Adrenal gland (tissue), 12 donors: ENCODE measurements around the gene TDRD7. TPM values are rescaled to one million over a fixed set of nuclear protein-coding genes. Genes with fewer than 3 reads are reported as not detected.

Experiments
- DNase-seq, 7 donors: peaks; one replicate each; pipeline ENCODE4 v3.0.0-alpha.2; 2019 to 2020
- H3K27ac ChIP-seq, 5 donors: fragments of 200-600 bp; sonication (generic) in 4 of 5; 1 replicate in 3 of 5; 2 replicates in 2 of 5; pipeline versions ENCODE4 v1.5.1 to v1.8.0; 2016 to 2020; ENCODE audit warnings: mild to moderate bottlenecking in 1 of 5
- H3K27me3 ChIP-seq: fragments of 200-600 bp; 2 replicates; pipeline ENCODE4 v1.8.0; 2021
- H3K36me3 ChIP-seq, 2 donors: fragments of 200-600 bp; replicated peaks in 1 of 2; 1 replicate in 1 of 2; 2 replicates in 1 of 2; pipeline versions ENCODE4 v1.5.1 to v1.8.0; 2018 to 2022
- H3K4me1 ChIP-seq, 2 donors: fragments of 200-600 bp; replicated peaks in 1 of 2; 1 replicate in 1 of 2; 2 replicates in 1 of 2; pipeline versions ENCODE4 v1.5.1 to v1.8.0; 2018 to 2021
- H3K4me3 ChIP-seq, 4 donors: fragments of 200-600 bp; sonication (generic) in 3 of 4; one replicate each; pipeline ENCODE4 v1.5.1; 2016 to 2018
- H3K9me3 ChIP-seq, 3 donors: fragments of 200-600 bp; sonication (generic) in 1 of 3; replicated peaks in 1 of 3; 1 replicate in 2 of 3; 2 replicates in 1 of 3; pipeline versions ENCODE4 v1.5.1 to v1.8.0; 2016 to 2021
- CTCF ChIP-seq, 6 experiments: fragments of 450-650 bp in 4 of 6; fragments of 200-600 bp in 2 of 6; sonication (generic) in 1 of 6; IDR thresholded peaks; 1 replicate in 5 of 6; 2 replicates in 1 of 6; pipeline versions ENCODE4 v1.5.1 to v1.8.0; 2016 to 2021; ENCODE audit warnings: antibody characterized with exemption in 6 of 6, mild to moderate bottlenecking in 2 of 6, moderate library complexity in 1 of 6
- POLR2A ChIP-seq, 2 donors: fragments of 450-650 bp; IDR thresholded peaks; one replicate each; pipeline ENCODE4 v1.6.1; 2017; ENCODE audit warnings: antibody characterized with exemption in 2 of 2, mild to moderate bottlenecking in 2 of 2, moderate library complexity in 1 of 2
- WGBS, 4 donors: extraction: QIAGEN DNeasy Blood & Tissue Kit in 2 of 4; methylation state at CpG; one replicate each; pipeline versions ENCODE4 v1.1.5 to v1.1.7; 2013 to 2017; 5-methylcytosine and 5-hydroxymethylcytosine counted together
- intact Hi-C, 2 donors: fragments of 100-400 bp; cut with DNase I; formaldehyde crosslinking; loops; one replicate each; pipeline versions ENCODE4 v1.14.1 to v1.15.0; 2022 to 2023
- polyA plus RNA-seq, 3 donors: library from polyadenylated mRNA; stranded (reverse); fragments of 200-250 nt in 2 of 3; fragments of 350-450 nt in 1 of 3; fragmentation: Illumina TruSeq in 1 of 3; extraction: RNeasy Lipid Tissue Mini Kit (QIAGEN cat#74804) in 1 of 3; gene quantifications; one replicate each; pipeline ENCODE4 v1.2.3, GENCODE V29; 2013 to 2014
- total RNA-seq, 9 donors: library from RNA; depleted of rRNA in 4 of 9; stranded (reverse); fragments of >200 nt in 4 of 9; fragments of 120-200 nt in 1 of 9; fragmentation: NEBNext Ultra II Directional in 1 of 9; extraction: Animal tissue kit (Norgen Biotek cat#: 25700) in 1 of 9; gene quantifications; one replicate each; pipeline versions ENCODE4 v1.1.0 to v1.2.4, GENCODE V29; 2013 to 2023
- donor health status: healthy with polysubstance abuse.
- donor health status: Bipolar disorder and iron deficiency.
- donor health status: DM: yes; HTN: yes; CAD: no.
- donor health status: DM: no; HTN: no; CAD: no.
- donor health status: DM: no; HTN: no; CAD: no.
- donor health status: DM: yes; HTN: yes; CAD: no.

TDRD7 gene
- total and polyA plus RNA-seq, 12 donors = 5.2 to 13.3 (median 9.2) TPM

GRCh38 chr9:97519441-97519970 lies 107.6 kb downstream of the TDRD7 start:
- 84 to 95% (median 93%) methylated on average over 11 of the region's 11 CpGs for WGBS, 4 donors
- Histone ChIP-seq H3K36me3 (peaks cover 0 to under 1% of the 10 kb centered on the region in 2 donors), H3K4me3 (no peak overlapping the region), H3K9me3 (no peaks in the 10 kb centered on the region), H3K27me3 (no peaks in the 10 kb centered on the region), H3K4me1 (peaks cover 11 to 54% of the 10 kb centered on the region in 2 donors), H3K27ac (peak overlapping the region in 2 of 5 donors; percentile 78)
- TF ChIP-seq CTCF (IDR thresholded peaks at IDR 0.05) (no peak), POLR2A (IDR thresholded peaks at IDR 0.05) (no peak)
- intact Hi-C loops = no loop called here
- DNase-seq = peak in 2 of 7 donors; percentile 19 to 52

- TF ChIP-seq POLR2A (IDR thresholded peaks at IDR 0.05) (no peak), CTCF (IDR thresholded peaks at IDR 0.05) (no peak)
- peaks cover 11 to 50% of the 10 kb centered on the region in 2 donors for H3K4me1 ChIP-seq
- WGBS, 4 donors = 82 to 93% (median 87%) methylated on average over 10 of the region's 10 CpGs
- DNase-seq = peak in 1 of 7 donors; percentile 49
- no peaks in the 10 kb centered on the region for H3K27me3 ChIP-seq
- no peaks in the 10 kb centered on the region for H3K9me3 ChIP-seq
- no peak overlapping the region for H3K4me3 ChIP-seq
- no peak overlapping the region for H3K27ac ChIP-seq
- peaks cover 0 to 20% of the 10 kb centered on the region in 2 donors for H3K36me3 ChIP-seq
- intact Hi-C loops = no loop called here
Measured at GRCh38 chr9:97521576-97522333, 109.9 kb downstream of the TDRD7 start.

GRCh38 chr9:97524424-97524823 lies 112.5 kb downstream of the TDRD7 start:
- peaks cover 0 to 32% of the 10 kb centered on the region in 2 donors for H3K36me3 ChIP-seq

More at GRCh38 chr9:97524424-97524823, 112.5 kb downstream of the TDRD7 start:
- no peak for TF ChIP-seq CTCF (IDR thresholded peaks at IDR 0.05)
- no peak for TF ChIP-seq POLR2A (IDR thresholded peaks at IDR 0.05)
- 66 to 71% (median 69%) methylated on average over 4 of the region's 4 CpGs for WGBS, 4 donors
- intact Hi-C loops = no loop called here
- peak in 1 of 7 donors; percentile 39 for DNase-seq
- H3K27me3 ChIP-seq = no peaks in the 10 kb centered on the region
- no peak overlapping the region for H3K27ac ChIP-seq
- H3K4me1 ChIP-seq = peaks cover 0 to 32% of the 10 kb centered on the region in 2 donors
- H3K9me3 ChIP-seq = no peaks in the 10 kb centered on the region
- H3K4me3 ChIP-seq = no peak overlapping the region
